CD4-positive, alpha-beta T cell (primary cell): Measurements from ENCODE around the gene HECW1. TPM values are rescaled to one million over a fixed set of nuclear protein-coding genes. Genes with fewer than 3 reads are reported as not detected.

Experiments used
- ATAC-seq: fragments of 200-7000 bp; cut with Tn5 transposase; one replicate; pipeline ENCODE4 v1.10.0; 2022; ENCODE audit warnings: mild to moderate bottlenecking; ENCODE audit not compliant: poor library complexity
- CTCF ChIA-PET: fragments of 350-600 bp; sonication (Branson Sonifier 250); formaldehyde crosslinking; loops from one replicate; lab custom pipeline; 2021; ENCODE audit warnings: antibody characterized with exemption, inconsistent platforms; lab: Charles Lee
- POLR2A ChIA-PET: fragments of 350-600 bp; sonication (Branson Sonifier 250); formaldehyde crosslinking; loops from one replicate; lab custom pipeline; 2021; ENCODE audit warnings: antibody characterized with exemption, inconsistent platforms; lab: Charles Lee
- DNase-seq, 14 experiments: peaks; one replicate each; pipeline ENCODE4 v3.0.0-alpha.2; 2013 to 2020; ENCODE audit warnings: mixed read lengths in 2 of 14
- H3K27ac ChIP-seq, 2 donors: one replicate each; pipeline versions ENCODE4 v1.5.1 to v1.7.0; 2013; ENCODE audit warnings: low read length in 2 of 2, low read depth in 1 of 2, mild to moderate bottlenecking in 1 of 2
- H3K27me3 ChIP-seq, 2 experiments: 1 replicate in 1 of 2; 2 replicates in 1 of 2; pipeline versions ENCODE4 v1.6.1 to v1.7.0; 2013; ENCODE audit warnings: low read length in 2 of 2, control low read depth in 1 of 2, mild to moderate bottlenecking in 1 of 2, moderate library complexity in 1 of 2; ENCODE audit not compliant: insufficient read depth in 2 of 2, control insufficient read depth in 1 of 2
- H3K36me3 ChIP-seq: one replicate; pipeline ENCODE4 v1.6.1; 2013; ENCODE audit warnings: low read length, control low read depth; ENCODE audit not compliant: insufficient read depth
- H3K4me1 ChIP-seq: one replicate; pipeline ENCODE4 v1.6.1; 2013; ENCODE audit warnings: low read length, control low read depth; ENCODE audit not compliant: insufficient read depth
- H3K4me3 ChIP-seq: one replicate; pipeline ENCODE4 v1.5.1; 2013; ENCODE audit warnings: mild to moderate bottlenecking, low read length, moderate library complexity
- H3K9me3 ChIP-seq, 2 experiments: 1 replicate in 1 of 2; 2 replicates in 1 of 2; pipeline versions ENCODE4 v1.6.1 to v1.7.0; 2013; ENCODE audit warnings: low read length in 2 of 2, mild to moderate bottlenecking in 2 of 2, control low read depth in 1 of 2, moderate library complexity in 1 of 2; ENCODE audit not compliant: control insufficient read depth in 1 of 2, insufficient read depth in 1 of 2
- H3K27ac Mint-ChIP-seq: one replicate; pipeline ENCODE4 v1.8.0; 2020; ENCODE audit warnings: mixed read lengths
- H3K27me3 Mint-ChIP-seq: one replicate; pipeline ENCODE4 v1.8.0; 2021; ENCODE audit warnings: mixed read lengths
- H3K36me3 Mint-ChIP-seq: one replicate; pipeline ENCODE4 v1.8.0; 2021; ENCODE audit warnings: low read depth, mixed read lengths
- H3K4me1 Mint-ChIP-seq: one replicate; pipeline ENCODE4 v1.8.0; 2021; ENCODE audit warnings: low read depth, mixed read lengths
- H3K4me3 Mint-ChIP-seq: one replicate; pipeline ENCODE4 v1.8.0; 2020; ENCODE audit warnings: mild to moderate bottlenecking, mixed read lengths
- H3K9me3 Mint-ChIP-seq: one replicate; pipeline ENCODE4 v1.8.0; 2020; ENCODE audit warnings: mixed read lengths
- CTCF ChIP-seq: fragments of 200-600 bp; IDR thresholded peaks from one replicate; pipeline ENCODE4 v1.8.0; 2022; ENCODE audit warnings: antibody characterized with exemption, mild to moderate bottlenecking
- intact Hi-C, 2 experiments: fragments of 100-400 bp; cut with DNase I in 1 of 2; cut with micrococcal nuclease in 1 of 2; formaldehyde crosslinking; loops; one replicate each; pipeline versions ENCODE4 v1.15.1 to v1.9.0; 2023 to 2025; cut with DNase I, micrococcal nuclease
- total RNA-seq, 174 experiments: library from RNA in 2 of 174; stranded (reverse) in 2 of 174; gene quantifications; one replicate each; pipeline ENCODE4 v1.2.3 and lab custom pipeline; 2021 to 2026

Gene HECW1
- total RNA-seq, 2 experiments from 2014 or later = not detected

- Mint-ChIP-seq H3K27me3 (peaks cover 45% of the 10 kb centered on the region), H3K9me3 (no peaks in the 10 kb centered on the region), H3K36me3 (no peaks in the 10 kb centered on the region), H3K4me1 (no peaks in the 10 kb centered on the region), H3K4me3 (no peak overlapping the region), H3K27ac (no peak overlapping the region)
- ChIA-PET POLR2A (no interaction called here), CTCF (no interaction called here)
- Histone ChIP-seq H3K27ac (no peak overlapping the region), H3K4me1 (no peaks in the 10 kb centered on the region), H3K36me3 (no peaks in the 10 kb centered on the region), H3K9me3 (no peaks in the 10 kb centered on the region), H3K27me3 (peaks cover 11 to 41% of the 10 kb centered on the region in 2 experiments), H3K4me3 (no peak overlapping the region)
- intact Hi-C loops = no loop called here
- no peak for ATAC-seq
- TF ChIP-seq CTCF = no peak
- no peak for DNase-seq
Observed at GRCh38 chr7:43104874-43105520, 7.5 kb upstream of the HECW1 start.

- no peaks in the 10 kb centered on the region for H3K9me3 ChIP-seq
- no peaks in the 10 kb centered on the region for H3K36me3 ChIP-seq
- ChIA-PET POLR2A (no interaction called here), CTCF (no interaction called here)
- no peak for TF ChIP-seq CTCF
- no peaks in the 10 kb centered on the region for H3K4me1 ChIP-seq
- Mint-ChIP-seq H3K4me1 (no peaks in the 10 kb centered on the region), H3K36me3 (no peaks in the 10 kb centered on the region), H3K27me3 (peaks cover 51% of the 10 kb centered on the region), H3K27ac (no peak overlapping the region), H3K4me3 (no peak overlapping the region), H3K9me3 (no peaks in the 10 kb centered on the region)
- no peak overlapping the region for H3K4me3 ChIP-seq
- peaks cover 11 to 46% of the 10 kb centered on the region in 2 experiments for H3K27me3 ChIP-seq
- H3K27ac ChIP-seq = no peak overlapping the region
- intact Hi-C loops = no loop called here
- DNase-seq (no peak), ATAC-seq (no peak)
Observed at GRCh38 chr7:43105521-43106120, 6.8 kb upstream of the HECW1 start.

- ChIA-PET POLR2A (no interaction called here), CTCF (no interaction called here)
- no peaks in the 10 kb centered on the region for H3K36me3 Mint-ChIP-seq
- H3K27me3 ChIP-seq = peaks cover 19 to 73% of the 10 kb centered on the region in 2 experiments
- intact Hi-C loops = no loop called here
- DNase-seq (peak in 13 of 14 experiments; percentile 3 to 45 (median 20)), ATAC-seq (no peak)
- peaks cover 0 to 4% of the 10 kb centered on the region in 2 experiments for H3K9me3 ChIP-seq
- H3K9me3 Mint-ChIP-seq = no peaks in the 10 kb centered on the region
- peaks cover 11% of the 10 kb centered on the region for H3K4me1 Mint-ChIP-seq
- peaks cover 67% of the 10 kb centered on the region for H3K27me3 Mint-ChIP-seq
- H3K4me3 ChIP-seq = no peak overlapping the region
- no peak overlapping the region for H3K4me3 Mint-ChIP-seq
- H3K27ac Mint-ChIP-seq = no peak overlapping the region
- H3K36me3 ChIP-seq = no peaks in the 10 kb centered on the region
- H3K4me1 ChIP-seq = peaks cover 7% of the 10 kb centered on the region
- H3K27ac ChIP-seq = no peak overlapping the region
- TF ChIP-seq CTCF = peak; percentile 59
Observed at GRCh38 chr7:43108255-43109011, 4.0 kb upstream of the HECW1 start.
